ENCODE results near the gene FOXO6. TPM values are rescaled to one million over a fixed set of nuclear protein-coding genes. Genes with fewer than 3 reads are reported as not detected.

The FOXO6 gene
- polyA plus RNA-seq, 1 of the 3 experiments (the other 2 are of a cell fraction), result 0.35 TPM

- ChIA-PET CTCF (interaction anchor here (0.9 to 9.1 kb wide), 15 partner anchors 9 to 151 kb away, joined by 3 to 56 read pairs (median 3); partner anchors contain the start of gene EDN2), POLR2A (no interaction called here)
- peak overlapping the region in 1 of 2 experiments; percentile 53; a peak in 1 of 4 replicates for H3K27ac ChIP-seq (ENCODE audit: low read depth in 2 of 2, low read length in 1 of 2)
- H3K27me3 ChIP-seq (ENCODE audit: insufficient read depth), result no peaks in the 10 kb centered on the region
- peak overlapping the region; percentile 93 for H3K4me2 ChIP-seq
- peaks cover 10% of the 10 kb centered on the region for H3F3A ChIP-seq (replicated peaks; ENCODE audit: insufficient read depth)
- DNase-seq, result peak; percentile 75
- no peaks in the 10 kb centered on the region for H3K79me2 ChIP-seq (ENCODE audit: insufficient read depth)
- H3K36me3 ChIP-seq (replicated peaks in 1 of 2; ENCODE audit: control insufficient read depth in 1 of 2, insufficient read depth in 2 of 2, low read length in 1 of 2), result no peaks in the 10 kb centered on the region
- H3K9me2 ChIP-seq, result no peaks in the 10 kb centered on the region
- peak overlapping the region; percentile 76 for H2AFZ ChIP-seq (ENCODE audit: low read depth)
- H3K9me3 ChIP-seq, result no peaks in the 10 kb centered on the region
- no peak for TF ChIP-seq RFX5 (IDR thresholded peaks at IDR 0.05; ENCODE audit: low read length)
- TF ChIP-seq MAX (IDR thresholded peaks at IDR 0.05; ENCODE audit: low read depth), result 0 out of 2 replicates have a peak, but pooled peaks have one; percentile 48
- no peak for TF ChIP-seq GATA2 (CRISPR knock-in tag; IDR thresholded peaks at IDR 0.05)
- 6% methylated on average over 24 of the region's 113 CpGs for WGBS (ENCODE audit: low lambda C conversion rate)
- H3K9ac ChIP-seq, result peak overlapping the region; percentile 25; the same call in 1 of the 2 replicates
- H4K20me1 ChIP-seq (ENCODE audit: insufficient read depth), result no peaks in the 10 kb centered on the region
- peak overlapping the region; percentile 64 to 66 for H3K4me3 ChIP-seq (ENCODE audit: low read depth in 2 of 2, low read length in 1 of 2)
- peaks cover 33 to 71% of the 10 kb centered on the region in 2 experiments; a peak in 3 of 4 replicates for H3K4me1 ChIP-seq (ENCODE audit: control insufficient read depth in 1 of 2, insufficient read depth in 2 of 2, low read depth in 1 of 2, low read length in 1 of 2)
Measured at GRCh38 chr1:41361495-41362356, 492 bp downstream of the FOXO6 start.

- no peak for DNase-seq
Measured at GRCh38 chr1:41362357-41362721, 1.1 kb downstream of the FOXO6 start.

More at GRCh38 chr1:41362357-41362721, 1.1 kb downstream of the FOXO6 start:
- H4K20me1 ChIP-seq (ENCODE audit: insufficient read depth), result no peaks in the 10 kb centered on the region
- WGBS (ENCODE audit: low lambda C conversion rate), result 65% methylated on average over 4 of the region's 20 CpGs
- ChIA-PET CTCF (interaction anchor here (0.9 to 9.1 kb wide), 9 partner anchors 10 to 90 kb away, joined by 3 to 56 read pairs (median 3); no protein-coding TSS in a partner anchor), POLR2A (no interaction called here)
- no peak overlapping the region for H3K9ac ChIP-seq
- H3K9me2 ChIP-seq, result no peaks in the 10 kb centered on the region
- H2AFZ ChIP-seq (ENCODE audit: low read depth), result no peak overlapping the region
- H3K27ac ChIP-seq (ENCODE audit: low read depth in 2 of 2, low read length in 1 of 2), result no peak overlapping the region
- H3K4me2 ChIP-seq, result peak overlapping the region; percentile 93
- peak overlapping the region; percentile 64 to 66 for H3K4me3 ChIP-seq (ENCODE audit: low read depth in 2 of 2, low read length in 1 of 2)
- peaks cover 10% of the 10 kb centered on the region for H3F3A ChIP-seq (replicated peaks; ENCODE audit: insufficient read depth)
- H3K9me3 ChIP-seq, result no peaks in the 10 kb centered on the region
- TF ChIP-seq YY1 (IDR thresholded peaks at IDR 0.05; ENCODE audit: low read depth) (no peak), EZH2phosphoT487 (IDR thresholded peaks at IDR 0.05; ENCODE audit: borderline replicate concordance, low read depth) (no peak), MEF2A (IDR thresholded peaks at IDR 0.05; ENCODE audit: borderline replicate concordance, low read depth) (no peak), ZBTB33 (IDR thresholded peaks at IDR 0.05; ENCODE audit: borderline replicate concordance, low read depth) (no peak)
- TF ChIP-seq, protein P1, sequence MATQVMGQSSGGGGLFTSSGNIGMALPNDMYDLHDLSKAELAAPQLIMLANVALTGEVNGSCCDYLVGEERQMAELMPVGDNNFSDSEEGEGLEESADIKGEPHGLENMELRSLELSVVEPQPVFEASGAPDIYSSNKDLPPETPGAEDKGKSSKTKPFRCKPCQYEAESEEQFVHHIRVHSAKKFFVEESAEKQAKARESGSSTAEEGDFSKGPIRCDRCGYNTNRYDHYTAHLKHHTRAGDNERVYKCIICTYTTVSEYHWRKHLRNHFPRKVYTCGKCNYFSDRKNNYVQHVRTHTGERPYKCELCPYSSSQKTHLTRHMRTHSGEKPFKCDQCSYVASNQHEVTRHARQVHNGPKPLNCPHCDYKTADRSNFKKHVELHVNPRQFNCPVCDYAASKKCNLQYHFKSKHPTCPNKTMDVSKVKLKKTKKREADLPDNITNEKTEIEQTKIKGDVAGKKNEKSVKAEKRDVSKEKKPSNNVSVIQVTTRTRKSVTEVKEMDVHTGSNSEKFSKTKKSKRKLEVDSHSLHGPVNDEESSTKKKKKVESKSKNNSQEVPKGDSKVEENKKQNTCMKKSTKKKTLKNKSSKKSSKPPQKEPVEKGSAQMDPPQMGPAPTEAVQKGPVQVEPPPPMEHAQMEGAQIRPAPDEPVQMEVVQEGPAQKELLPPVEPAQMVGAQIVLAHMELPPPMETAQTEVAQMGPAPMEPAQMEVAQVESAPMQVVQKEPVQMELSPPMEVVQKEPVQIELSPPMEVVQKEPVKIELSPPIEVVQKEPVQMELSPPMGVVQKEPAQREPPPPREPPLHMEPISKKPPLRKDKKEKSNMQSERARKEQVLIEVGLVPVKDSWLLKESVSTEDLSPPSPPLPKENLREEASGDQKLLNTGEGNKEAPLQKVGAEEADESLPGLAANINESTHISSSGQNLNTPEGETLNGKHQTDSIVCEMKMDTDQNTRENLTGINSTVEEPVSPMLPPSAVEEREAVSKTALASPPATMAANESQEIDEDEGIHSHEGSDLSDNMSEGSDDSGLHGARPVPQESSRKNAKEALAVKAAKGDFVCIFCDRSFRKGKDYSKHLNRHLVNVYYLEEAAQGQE (IDR thresholded peaks at IDR 0.05; ENCODE audit: low read depth, low read length), result no peak
- H3K79me2 ChIP-seq (ENCODE audit: insufficient read depth), result no peaks in the 10 kb centered on the region
- H3K36me3 ChIP-seq (replicated peaks in 1 of 2; ENCODE audit: control insufficient read depth in 1 of 2, insufficient read depth in 2 of 2, low read length in 1 of 2), result no peaks in the 10 kb centered on the region
- H3K27me3 ChIP-seq (ENCODE audit: insufficient read depth), result no peaks in the 10 kb centered on the region
- H3K4me1 ChIP-seq (ENCODE audit: control insufficient read depth in 1 of 2, insufficient read depth in 2 of 2, low read depth in 1 of 2, low read length in 1 of 2), result peaks cover 33 to 73% of the 10 kb centered on the region in 2 experiments; a peak in 3 of 4 replicates
